GM18858 (cell line): ENCODE data around the gene CHRM5.
A peak's percentile ranks its signal among the peaks of the same experiment; 100 is the strongest.
"Not testable (repeated sequence)": the region's sequence is repeated elsewhere in the genome, so short reads cannot be mapped to it uniquely, and the experiment has no call there.

Experiments used
- ATAC-seq: cut with Tn5 transposase; IDR thresholded peaks from one replicate; pipeline ENCODE4 v1.9.1; 2021; ENCODE audit not compliant: unreplicated experiment

CHRM5 gene

DNA sequence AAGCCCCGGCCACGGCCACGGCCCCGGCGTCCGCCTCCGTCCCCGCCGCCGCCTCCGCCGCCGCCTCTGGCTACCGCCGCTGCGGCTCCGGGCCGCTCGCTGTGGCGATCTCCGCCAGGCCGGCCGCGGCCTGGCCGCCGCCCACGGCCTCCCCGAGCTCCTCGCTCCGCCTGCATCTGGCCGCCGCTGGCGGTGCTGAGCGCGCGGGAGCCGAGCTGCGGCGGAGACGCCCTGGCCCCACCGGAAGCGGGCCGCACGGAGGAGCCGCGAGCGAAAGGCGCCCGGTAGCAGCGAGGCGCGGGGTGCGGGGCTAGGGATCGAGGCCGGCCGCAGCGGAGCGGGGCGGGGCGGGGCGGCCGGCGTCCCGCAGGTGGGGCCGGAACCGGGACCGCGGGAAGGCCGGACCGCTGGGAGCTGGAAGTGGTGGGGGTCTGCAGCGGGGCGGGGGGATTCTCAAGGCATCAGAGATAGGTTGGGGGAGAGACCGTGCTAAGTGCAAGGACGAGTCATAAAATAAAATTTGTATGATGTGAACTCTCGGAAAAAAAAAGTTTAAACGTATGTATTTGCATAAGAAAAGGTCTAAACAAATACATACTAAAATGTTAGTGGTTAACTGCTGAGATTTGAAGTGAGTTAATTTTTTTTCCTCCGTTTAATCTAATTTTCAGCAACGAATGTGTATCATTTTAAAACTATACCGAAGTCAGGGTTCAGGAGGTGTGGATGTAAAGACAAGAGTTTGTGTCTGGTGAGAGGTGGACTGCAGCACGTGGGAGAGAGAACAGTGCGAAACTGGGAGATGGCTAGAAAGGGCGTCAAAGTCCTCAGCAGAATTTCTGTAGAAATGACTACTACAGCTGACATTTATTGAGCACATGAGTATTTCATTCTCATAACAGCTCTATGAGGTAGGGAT lies 70.8 kb downstream of the CHRM5 start, which contains the start of gene AVEN:
AVEN (minus strand) TSS at position 334 of the 919 bp plus-strand sequence; CDS start at position 176, 158 bp downstream.
- ATAC-seq = peak; percentile 28

GRCh38 chr15:34039790-34040113 lies 71.5 kb downstream of the CHRM5 start:
- ATAC-seq = no peak

DNA sequence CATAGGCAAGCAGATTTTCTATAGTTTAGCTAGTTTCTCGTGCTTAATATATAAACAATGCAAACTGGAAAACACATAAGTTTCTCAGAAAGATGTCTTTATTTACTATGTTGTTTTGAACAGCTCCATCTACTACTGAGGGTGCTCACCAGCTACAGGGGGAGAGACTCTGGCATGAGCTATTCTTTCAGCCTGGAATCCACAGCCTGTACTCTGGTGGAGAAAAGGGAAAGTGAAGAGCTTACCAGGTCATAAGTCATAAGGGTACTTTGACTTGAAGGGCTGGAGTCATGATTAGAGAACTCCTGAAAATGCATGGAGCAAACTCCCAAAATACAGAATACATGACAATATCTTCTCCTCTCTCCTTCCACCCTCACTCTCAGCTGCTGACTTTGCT lies 75.1 kb downstream of the CHRM5 start:
- no peak for ATAC-seq

DNA sequence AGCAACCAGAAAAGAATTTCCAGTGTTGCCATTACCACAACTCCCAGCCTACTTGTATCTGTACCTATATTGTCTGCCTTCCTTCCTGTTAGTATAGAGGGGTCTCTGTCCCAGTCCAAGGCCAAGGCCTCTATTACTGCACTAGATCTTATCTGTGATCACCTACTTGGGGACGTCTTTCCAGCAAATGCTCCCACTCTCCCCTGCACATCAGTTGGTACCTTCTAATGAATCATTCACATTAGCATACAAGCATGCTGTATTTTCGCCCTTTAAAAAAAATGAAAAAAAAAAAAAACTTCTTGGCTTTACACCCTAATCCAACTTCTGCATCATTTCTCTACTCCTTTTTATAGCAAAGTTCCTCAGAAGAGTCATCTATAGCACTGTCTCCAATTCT lies 75.5 kb downstream of the CHRM5 start:
- ATAC-seq = no peak

DNA sequence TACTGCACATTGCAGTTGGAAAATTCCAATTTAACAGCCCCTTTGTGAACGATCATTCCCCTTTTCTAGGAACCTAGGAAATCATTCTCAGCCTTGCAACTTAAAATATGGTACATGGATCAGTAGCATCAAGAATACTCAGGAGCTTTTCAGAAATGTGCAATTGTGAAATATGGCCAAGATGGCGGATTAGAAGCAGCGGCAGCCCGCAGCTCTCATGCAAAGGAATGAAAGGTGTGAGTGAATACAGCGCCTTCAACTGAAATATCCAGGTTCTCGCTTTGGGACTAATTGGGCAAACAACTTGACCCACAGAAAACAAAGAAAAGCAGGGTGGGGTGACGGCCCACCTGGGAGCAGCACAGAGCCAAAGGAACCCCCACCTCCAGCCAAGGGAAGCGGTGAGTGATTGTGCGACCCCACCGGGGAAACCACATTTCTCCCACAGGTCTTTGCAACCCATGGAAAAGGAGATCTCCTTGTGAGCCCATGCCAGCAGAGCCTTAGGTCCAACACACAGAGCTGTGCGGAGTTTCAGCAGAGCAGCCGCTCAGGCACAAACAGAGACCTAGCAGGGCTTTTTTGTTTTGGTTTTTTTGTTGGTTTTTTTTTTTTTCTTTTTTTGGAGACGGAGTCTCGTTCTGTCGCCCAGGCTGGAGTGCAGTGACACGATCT lies 78.3 kb downstream of the CHRM5 start:
- no peak for ATAC-seq

DNA sequence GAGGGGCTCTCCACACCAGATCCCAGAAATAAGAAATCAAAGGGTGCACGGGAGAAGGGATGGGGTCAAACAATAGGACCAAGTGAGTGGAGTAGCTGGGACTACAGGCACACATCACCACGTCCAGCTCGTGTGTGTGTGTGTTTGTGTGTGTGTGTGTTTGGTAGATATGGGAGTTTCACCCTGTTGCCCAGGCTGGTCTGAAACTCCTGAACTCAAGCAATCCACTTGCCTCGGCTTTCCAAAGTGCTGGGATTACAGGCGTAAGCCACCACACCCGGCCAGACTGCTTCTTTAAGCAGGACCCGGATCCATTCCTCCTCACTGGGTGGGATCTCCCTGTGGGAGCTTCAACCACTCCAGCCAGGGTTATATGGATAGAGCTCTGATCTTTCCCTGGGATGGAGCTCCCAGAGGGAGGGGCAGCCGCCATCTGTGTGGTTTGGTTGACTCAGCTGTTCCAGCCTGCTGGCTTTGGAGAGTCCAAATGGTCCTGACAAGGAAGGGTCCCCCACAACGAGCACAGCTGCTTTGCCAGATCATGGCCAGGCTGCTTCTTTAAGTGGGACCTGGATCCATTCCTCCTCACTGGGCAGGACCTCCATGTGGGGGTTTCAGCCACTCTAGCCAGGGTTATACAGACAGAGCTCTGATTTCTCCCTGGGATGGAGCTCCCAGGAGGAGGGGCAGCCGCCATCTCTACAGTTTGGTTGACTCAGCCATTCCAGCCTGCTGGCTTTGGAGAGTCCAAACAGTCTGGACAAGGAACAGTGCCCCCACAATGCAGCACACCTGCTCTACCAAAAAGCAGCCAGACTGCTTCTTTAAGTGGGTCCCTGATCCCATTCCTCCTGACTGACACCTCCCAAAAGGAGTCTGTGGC lies 79.8 kb downstream of the CHRM5 start:
- ATAC-seq = no peak

DNA sequence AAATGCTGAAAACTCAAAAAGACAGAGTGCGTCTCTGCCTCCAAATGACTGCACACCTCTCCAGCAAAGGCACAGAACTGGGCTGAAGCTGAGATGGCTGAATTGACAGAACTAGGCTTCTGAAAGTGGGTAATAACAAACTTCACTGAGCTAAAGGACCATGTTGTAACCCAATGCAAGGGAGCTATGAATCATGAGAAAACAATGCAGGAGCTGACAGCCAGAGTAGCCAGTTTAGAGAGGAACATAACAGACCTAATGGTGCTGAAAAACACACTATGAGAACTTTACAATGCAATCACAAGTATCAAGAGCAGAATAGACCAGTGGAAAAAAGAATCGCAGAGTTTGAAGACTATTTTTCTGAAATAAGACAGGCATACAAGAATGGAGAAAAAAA lies 80.8 kb downstream of the CHRM5 start:
- no peak for ATAC-seq

DNA sequence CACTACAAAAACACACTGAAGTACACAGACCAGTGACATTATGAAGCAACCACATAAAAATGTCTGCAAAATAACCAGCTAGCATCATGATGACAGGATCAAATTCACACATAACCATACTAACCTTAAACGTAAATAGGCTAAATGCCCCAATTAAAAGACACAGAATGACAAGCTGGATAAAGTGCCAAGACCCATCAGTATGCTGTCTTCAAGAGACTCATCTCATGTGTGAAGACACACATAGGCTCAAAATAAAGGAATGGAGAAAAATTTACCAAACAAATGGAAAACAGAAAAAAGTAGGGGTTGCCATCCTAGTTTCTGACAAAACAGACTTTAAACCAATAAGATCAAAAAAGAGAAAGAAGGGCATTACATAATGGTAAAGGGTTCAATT lies 82.1 kb downstream of the CHRM5 start:
- ATAC-seq = not testable (repeated sequence)

- no peak for ATAC-seq
Observed at GRCh38 chr15:34054081-34054707, 85.9 kb downstream of the CHRM5 start.

GRCh38 chr15:34055868-34056595 lies 87.7 kb downstream of the CHRM5 start:
- no peak for ATAC-seq

- ATAC-seq = no peak
Observed at GRCh38 chr15:34056911-34057310, 88.6 kb downstream of the CHRM5 start.

DNA sequence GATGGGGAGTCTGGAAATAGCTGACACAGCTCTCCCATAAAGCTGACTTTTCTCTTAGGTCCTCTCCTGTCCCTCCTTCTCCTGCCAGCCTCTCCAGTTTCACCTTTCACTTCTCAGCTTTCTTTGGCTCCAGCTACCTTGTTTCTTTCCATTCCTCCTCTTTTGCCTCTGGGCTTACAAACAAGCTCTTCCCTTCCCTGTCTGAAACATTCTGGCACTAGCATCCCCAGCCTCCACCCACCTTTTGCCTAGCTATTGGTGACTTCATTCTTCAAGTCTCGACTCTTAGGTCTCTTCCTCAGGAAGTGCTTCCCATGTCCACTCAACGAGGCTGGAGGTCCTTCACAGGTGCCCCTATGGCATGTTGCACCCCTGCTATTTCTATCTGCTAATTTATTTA lies 91.2 kb downstream of the CHRM5 start:
- ATAC-seq = no peak

- no peak for ATAC-seq
Observed at GRCh38 chr15:34059946-34060345, 91.6 kb downstream of the CHRM5 start.

DNA sequence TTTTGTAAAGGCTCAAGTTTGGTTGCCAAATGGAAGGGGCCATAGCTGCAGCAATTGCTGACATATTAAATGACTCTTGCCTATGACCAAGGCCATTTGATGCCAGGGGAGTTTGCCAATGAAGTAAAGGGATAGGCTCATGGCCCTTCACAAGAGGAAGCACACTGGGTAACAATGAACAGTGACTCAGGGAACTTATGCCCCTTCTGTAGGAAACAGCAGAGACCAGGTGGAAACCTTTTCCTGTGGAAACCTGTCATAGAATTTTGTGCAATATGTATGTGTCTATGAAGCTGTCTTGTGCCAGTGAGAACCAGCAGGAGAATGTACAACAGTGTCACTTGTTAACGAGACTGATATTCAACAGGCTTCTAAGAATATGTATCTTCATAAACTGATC lies 96.1 kb downstream of the CHRM5 start:
- no peak for ATAC-seq

GRCh38 chr15:34065261-34065660 lies 97.0 kb downstream of the CHRM5 start:
- ATAC-seq = no peak

DNA sequence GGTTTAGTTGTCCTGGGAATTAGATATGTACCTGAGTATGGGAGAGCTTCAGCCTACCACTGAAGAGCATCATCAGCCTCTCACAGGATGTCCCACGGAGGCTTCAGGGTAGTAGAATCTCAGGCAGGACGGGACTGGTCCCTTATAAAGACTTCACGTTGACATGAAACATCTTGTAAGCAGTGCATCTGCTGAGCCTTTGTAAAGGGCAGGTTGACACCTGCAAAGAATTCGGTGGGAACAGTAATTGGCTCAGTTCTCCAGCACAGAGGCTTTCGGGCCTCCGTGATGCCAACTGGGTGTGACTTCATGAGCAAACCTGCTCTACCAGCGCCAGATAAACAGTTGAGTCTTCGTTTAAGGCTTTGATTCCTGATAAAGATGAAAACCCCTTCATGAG lies 97.6 kb downstream of the CHRM5 start:
- no peak for ATAC-seq

DNA sequence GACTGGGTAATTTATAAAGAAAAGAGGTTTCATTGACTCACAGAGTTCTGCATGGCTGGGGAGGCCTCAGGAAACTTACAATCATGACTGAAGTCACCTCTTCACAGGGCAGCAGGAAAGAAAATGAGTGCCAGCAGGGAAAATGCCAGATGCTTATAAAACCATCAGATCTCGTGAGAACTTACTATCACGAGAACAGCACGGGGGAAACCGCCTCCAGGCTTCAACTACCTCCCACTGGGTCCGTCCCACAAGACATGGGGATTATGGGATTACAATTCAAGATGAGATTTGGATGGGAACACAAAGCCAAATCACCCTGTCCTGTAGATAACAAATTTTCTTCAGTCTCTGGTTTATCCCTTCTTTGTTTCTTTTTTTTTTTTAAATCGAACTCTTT lies 101.7 kb downstream of the CHRM5 start:
- no peak for ATAC-seq

GRCh38 chr15:34076785-34077184 lies 108.5 kb downstream of the CHRM5 start:
- ATAC-seq = no peak

DNA sequence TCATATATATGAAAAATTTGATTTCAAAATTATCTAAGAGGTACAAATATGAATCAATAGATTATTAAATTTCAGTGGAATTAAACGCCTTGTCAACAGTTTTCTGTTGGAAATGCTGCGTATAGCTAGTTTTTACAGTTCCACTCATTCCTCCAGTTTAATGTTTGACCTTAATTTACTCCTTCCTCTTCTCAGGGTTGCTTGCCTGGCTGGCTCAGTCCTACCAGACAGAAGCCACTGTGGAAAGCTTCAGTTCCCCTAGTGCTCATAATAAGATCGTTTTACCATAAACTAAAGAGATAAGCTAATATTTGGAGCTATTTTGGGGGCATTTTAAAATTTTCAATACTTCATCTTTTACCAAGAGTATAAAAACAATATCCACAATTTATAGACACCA lies 110.6 kb downstream of the CHRM5 start:
- no peak for ATAC-seq

GRCh38 chr15:34079904-34080303 lies 111.6 kb downstream of the CHRM5 start:
- ATAC-seq = no peak
